GM19193 (cell line): ENCODE data around the gene MAOA.

Experiments used
- POLR2A ChIP-seq: IDR thresholded peaks from 4 replicates; pipeline ENCODE4 v1.6.1; 2011; ENCODE audit not compliant: insufficient read depth, insufficient read length; ENCODE audit errors: extremely low read depth

Gene MAOA

DNA sequence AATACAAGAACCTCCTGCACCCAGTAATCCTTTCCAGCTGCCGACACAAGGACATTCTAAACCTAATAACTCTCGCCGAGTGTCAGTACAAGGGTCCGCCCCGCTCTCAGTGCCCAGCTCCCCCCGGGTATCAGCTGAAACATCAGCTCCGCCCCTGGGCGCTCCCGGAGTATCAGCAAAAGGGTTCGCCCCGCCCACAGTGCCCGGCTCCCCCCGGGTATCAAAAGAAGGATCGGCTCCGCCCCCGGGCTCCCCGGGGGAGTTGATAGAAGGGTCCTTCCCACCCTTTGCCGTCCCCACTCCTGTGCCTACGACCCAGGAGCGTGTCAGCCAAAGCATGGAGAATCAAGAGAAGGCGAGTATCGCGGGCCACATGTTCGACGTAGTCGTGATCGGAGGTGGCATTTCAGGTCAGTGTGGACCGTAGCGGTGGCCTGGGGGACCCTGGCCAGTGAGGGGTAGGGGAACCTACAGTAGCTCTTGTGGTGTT, at the start of gene MAOA:
Gene MAOA, plus strand, starts transcription at position 295 of the 490 bp plus-strand sequence. Its CDS starts 43 bp downstream, at position 338.
- no peak for TF ChIP-seq POLR2A

DNA sequence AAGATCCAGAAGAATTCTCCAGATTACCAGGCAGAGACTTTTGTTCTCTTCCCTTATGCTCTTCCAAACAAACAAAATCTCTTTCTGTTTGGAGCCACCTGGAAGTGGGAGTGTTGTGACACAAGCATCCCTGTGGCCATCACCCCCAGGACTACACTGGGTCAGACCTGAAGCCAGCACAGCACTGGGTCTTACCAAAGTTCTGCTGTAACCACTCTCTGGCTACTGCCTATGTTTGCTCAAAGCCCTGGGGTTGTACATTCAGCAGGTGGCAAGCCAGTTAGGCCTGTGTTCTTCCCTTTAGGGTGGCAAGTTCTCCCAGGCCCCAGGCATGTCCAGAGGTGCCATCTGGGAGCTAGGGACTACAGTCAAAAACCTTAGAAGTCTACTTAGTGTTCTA, 43.7 kb upstream of the MAOA start:
- TF ChIP-seq POLR2A, result no peak

DNA sequence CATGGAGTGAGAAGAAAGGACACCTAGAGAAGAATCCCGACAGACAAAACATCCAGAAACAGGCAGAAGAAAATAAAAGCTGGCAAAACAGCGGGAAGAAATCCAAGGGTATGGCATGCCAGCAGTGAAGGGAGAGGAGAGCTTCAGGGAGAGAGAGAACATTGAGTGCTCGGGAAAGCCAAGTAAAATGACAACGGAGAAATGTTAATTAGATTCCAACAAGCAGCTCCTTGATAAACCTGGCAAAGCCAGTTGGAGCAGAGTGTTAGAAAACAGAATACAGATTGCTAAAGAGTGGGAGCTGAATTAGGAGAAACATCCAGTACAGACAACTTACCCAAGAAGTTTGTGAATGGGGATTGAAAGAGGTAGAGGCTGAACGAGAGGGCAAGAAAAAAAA, 40.4 kb upstream of the MAOA start:
- TF ChIP-seq POLR2A, result no peak

DNA sequence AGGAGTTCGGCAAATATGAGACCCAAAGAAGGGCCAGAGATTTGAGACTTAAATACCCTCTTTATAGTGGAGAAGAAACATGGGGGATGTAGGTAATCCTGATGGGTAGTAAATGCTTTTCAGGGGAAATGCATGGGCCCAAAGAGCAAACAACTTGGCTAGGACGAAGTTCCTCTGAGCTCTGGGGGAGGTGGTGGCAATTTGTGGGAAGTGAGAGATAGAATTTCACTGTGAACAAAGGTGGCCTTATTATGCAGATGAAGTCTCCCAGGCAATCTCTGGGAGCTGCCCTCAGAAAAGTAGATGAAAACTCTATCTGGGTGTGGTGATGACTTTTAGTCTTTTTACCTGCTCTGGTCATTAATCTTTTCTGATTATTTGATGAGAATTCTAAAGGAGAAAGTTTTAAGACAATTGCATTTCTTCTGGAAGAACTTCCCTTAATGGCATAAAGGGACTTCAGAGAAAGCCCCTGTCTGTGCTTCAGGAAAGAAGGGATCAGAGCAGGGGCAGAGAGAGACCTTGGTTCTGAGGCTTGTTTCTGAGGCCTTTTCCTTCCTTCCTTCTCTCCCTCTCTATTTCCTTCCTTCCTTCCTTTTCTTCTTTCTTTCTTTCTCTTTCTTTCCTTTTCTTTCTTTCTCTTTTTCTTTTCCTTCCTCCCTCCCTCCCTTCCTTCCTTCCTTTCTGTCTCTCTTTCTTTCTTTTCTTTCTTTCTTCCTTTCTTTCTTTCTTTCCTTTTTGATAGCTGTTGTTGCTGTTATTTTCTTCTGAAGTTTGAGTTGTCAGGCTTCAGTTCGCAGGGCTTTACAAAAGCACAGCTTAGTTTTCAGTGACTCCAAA, 37.5 kb upstream of the MAOA start:
- no peak for TF ChIP-seq POLR2A

DNA sequence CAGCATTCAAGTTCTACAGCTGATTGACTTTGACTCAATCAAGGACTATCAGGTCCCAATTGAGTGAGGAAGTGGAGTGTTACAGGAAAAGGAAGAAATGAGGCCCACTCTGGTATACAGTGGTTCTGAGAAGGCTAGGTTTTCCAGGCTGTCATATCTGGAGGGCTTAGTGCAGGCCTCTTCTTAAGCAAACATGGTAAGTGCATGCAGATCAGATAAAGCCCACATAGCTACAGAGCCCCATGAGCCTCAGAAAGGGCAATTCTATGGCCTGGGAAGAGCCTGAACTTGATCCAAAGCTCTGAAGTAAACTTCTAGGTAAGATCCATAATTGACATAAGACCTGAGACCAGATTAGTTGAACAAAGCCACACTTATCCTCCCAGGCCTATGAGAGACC, 29.0 kb upstream of the MAOA start:
- no peak for TF ChIP-seq POLR2A

GRCh38 chrX:43627669-43628068, 28.4 kb upstream of the MAOA start:
- no peak for TF ChIP-seq POLR2A

- TF ChIP-seq POLR2A, result no peak
Measured at GRCh38 chrX:43629229-43629628, 26.9 kb upstream of the MAOA start.

GRCh38 chrX:43631841-43632240, 24.3 kb upstream of the MAOA start:
- no peak for TF ChIP-seq POLR2A

GRCh38 chrX:43633081-43633480, 23.0 kb upstream of the MAOA start:
- no peak for TF ChIP-seq POLR2A

DNA sequence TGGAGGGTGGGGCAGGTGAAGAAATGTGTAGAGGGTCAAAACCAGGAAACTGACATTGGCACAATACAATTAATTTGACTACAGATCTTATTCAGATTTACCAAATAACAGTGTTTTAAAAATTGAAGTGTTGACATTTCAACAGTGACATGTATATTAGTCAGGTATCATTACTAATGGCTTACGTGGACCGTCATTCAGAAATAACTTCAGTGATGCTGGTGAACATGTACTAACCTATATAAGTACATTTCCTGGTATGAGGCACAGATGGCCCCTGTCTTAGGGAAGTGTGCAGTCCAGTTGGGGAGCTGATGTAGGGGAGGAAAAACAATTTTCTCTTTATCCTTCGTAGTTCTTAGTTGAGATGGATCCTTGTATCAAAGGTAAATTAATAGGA, 22.3 kb upstream of the MAOA start:
- TF ChIP-seq POLR2A, result no peak

DNA sequence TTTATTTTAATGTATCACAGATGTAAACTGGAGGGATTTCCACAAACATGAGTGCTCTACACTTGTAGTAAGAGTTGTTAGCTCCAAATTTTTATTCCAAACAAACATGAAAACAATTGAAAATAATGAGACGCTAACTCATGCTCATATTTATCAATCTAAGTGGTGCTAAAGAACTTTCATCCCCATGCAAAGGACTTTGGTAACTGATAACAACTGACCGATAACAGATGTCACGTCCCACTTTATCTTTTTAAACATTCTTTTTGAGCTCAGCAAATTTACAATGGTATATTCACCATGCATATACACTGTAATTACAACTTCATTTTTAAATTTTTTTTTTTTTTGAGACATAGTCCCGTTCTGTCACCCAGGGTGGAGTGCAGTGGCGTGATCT, 15.6 kb upstream of the MAOA start:
- TF ChIP-seq POLR2A, result no peak

DNA sequence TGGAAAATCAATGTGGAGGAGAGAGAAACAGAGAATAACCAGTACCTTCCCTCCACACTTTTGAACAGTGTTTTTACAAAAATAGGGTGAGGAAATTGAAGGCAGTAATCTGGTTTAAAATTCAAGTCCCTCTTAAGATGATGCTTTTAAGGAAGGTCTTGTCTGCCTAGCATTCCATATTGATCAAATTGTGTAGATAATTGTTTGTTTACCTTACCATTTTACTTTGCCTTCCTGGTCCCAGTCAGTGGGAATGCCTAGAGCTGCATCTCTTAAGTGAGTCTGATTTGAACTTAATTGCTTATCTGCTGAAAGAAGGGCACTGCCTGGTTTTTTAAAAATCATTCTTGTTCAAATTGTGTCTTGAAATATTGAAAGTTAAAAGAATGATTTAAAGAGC, 14.4 kb upstream of the MAOA start:
- no peak for TF ChIP-seq POLR2A

DNA sequence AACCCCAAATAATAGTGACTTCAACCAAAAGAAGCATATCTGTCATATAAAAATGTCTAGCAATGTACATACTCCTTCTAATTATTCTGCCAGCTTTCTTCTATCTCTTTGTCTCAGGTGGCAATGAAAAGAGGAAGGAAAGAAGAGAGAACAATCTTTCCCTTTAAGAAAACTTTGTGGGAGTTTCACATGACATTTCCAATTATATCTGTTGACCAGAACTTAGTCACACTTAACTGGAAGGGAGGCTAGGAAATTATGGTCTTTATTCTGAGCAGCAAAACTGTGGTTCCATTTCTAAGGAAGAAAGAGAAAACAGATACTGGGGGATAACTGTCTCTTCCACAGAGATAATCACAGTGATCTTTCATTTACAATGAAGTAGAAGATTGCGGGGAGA, 12.9 kb upstream of the MAOA start:
- TF ChIP-seq POLR2A, result no peak

GRCh38 chrX:43643662-43644061, 12.4 kb upstream of the MAOA start:
- TF ChIP-seq POLR2A, result no peak

- TF ChIP-seq POLR2A, result no peak
Measured at GRCh38 chrX:43644124-43644701, 11.9 kb upstream of the MAOA start.

DNA sequence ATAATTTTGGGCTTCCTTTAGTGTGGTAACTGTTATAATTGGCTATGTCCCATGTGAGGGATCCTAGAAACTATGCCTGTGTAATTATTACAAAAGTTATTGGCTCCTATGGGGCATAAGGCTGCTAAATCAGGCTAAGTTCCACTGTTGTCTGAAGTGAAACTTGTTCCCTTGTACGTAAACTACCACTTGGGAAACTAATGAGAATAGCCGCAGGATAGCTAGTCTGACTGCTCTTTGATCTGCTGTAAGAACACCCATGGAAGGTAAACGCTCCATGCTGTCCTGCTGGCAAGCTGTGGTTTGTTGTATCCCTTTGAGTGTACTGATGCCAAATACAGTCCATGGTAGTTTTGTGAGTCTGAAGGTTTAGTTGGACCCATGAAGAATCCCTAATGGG, 9.3 kb upstream of the MAOA start:
- TF ChIP-seq POLR2A, result no peak
